H9 (cell line): ENCODE data around the gene GPC3. TPM values are rescaled to one million over a fixed set of nuclear protein-coding genes. Genes with fewer than 3 reads are reported as not detected.
A peak's percentile ranks its signal among the peaks of the same experiment; 100 is the strongest.

Source experiments
- DNase-seq: peaks from one replicate; pipeline ENCODE4 v3.0.0-alpha.2; 2017
- H2AFZ ChIP-seq: one replicate; pipeline ENCODE4 v1.6.1; 2013; ENCODE audit warnings: mild to moderate bottlenecking, low read length, control low read depth, moderate library complexity
- H2AK5ac ChIP-seq: 2 replicates; pipeline ENCODE4 v1.6.1; 2013; ENCODE audit warnings: low read length, control low read depth, mixed read lengths; ENCODE audit not compliant: insufficient read length
- H2BK120ac ChIP-seq: one replicate; pipeline ENCODE4 v1.6.1; 2013; ENCODE audit warnings: low read depth, mild to moderate bottlenecking, low read length, control low read depth, inconsistent platforms; ENCODE audit not compliant: poor library complexity, severe bottlenecking
- H2BK12ac ChIP-seq: 2 replicates; pipeline ENCODE4 v1.6.1; 2013; ENCODE audit warnings: low read length, control low read depth, mixed read lengths, low read depth; ENCODE audit not compliant: insufficient read length
- H2BK15ac ChIP-seq: 2 replicates; pipeline ENCODE4 v1.6.1; 2013; ENCODE audit warnings: low read depth, low read length, control low read depth
- H2BK20ac ChIP-seq: one replicate; pipeline ENCODE4 v1.6.1; 2013; ENCODE audit warnings: low read depth, mild to moderate bottlenecking, low read length, control low read depth, inconsistent platforms; ENCODE audit not compliant: poor library complexity, severe bottlenecking
- H2BK5ac ChIP-seq: 2 replicates; pipeline ENCODE4 v1.6.1; 2013; ENCODE audit warnings: low read length, control low read depth, mixed read lengths; ENCODE audit not compliant: insufficient read length
- H3K14ac ChIP-seq: 2 replicates; pipeline ENCODE4 v1.6.1; 2013; ENCODE audit warnings: low read length, control low read depth; ENCODE audit not compliant: insufficient read depth
- H3K18ac ChIP-seq: 2 replicates; pipeline ENCODE4 v1.6.1; 2013; ENCODE audit warnings: low read depth, mild to moderate bottlenecking, mixed read lengths, low read length, control low read depth; ENCODE audit not compliant: insufficient read length
- H3K23ac ChIP-seq: 2 replicates; pipeline ENCODE4 v1.6.1; 2013; ENCODE audit warnings: low read length, control low read depth, mixed read lengths, low read depth; ENCODE audit not compliant: insufficient read length
- H3K23me2 ChIP-seq: 2 replicates; pipeline ENCODE4 v1.6.1; 2013; ENCODE audit warnings: low read depth, mild to moderate bottlenecking, mixed read lengths, low read length, control low read depth; ENCODE audit not compliant: insufficient read length, poor library complexity, severe bottlenecking
- H3K27ac ChIP-seq: 2 replicates; pipeline ENCODE4 v1.5.1; 2013; ENCODE audit warnings: low read length, control low read depth, mixed read lengths, low read depth; ENCODE audit not compliant: insufficient read length
- H3K27me3 ChIP-seq: 2 replicates; pipeline ENCODE4 v1.6.1; 2013; ENCODE audit warnings: low read length, control low read depth, inconsistent platforms; ENCODE audit not compliant: insufficient read depth
- H3K4ac ChIP-seq: 2 replicates; pipeline ENCODE4 v1.6.1; 2013; ENCODE audit warnings: low read depth, mild to moderate bottlenecking, control low read depth, inconsistent platforms, low read length, moderate library complexity
- H3K4me1 ChIP-seq: 2 replicates; pipeline ENCODE4 v1.6.1; 2013; ENCODE audit warnings: low read length, control low read depth, inconsistent platforms; ENCODE audit not compliant: insufficient read depth
- H3K4me2 ChIP-seq: 2 replicates; pipeline ENCODE4 v1.6.1; 2013; ENCODE audit warnings: low read length, control low read depth, mixed read lengths; ENCODE audit not compliant: insufficient read length, insufficient read depth
- H3K56ac ChIP-seq: 2 replicates; pipeline ENCODE4 v1.6.1; 2013; ENCODE audit warnings: low read depth, mild to moderate bottlenecking, mixed read lengths, low read length, control low read depth; ENCODE audit not compliant: insufficient read length
- H3K79me1 ChIP-seq: 2 replicates; pipeline ENCODE4 v1.6.1; 2013; ENCODE audit warnings: low read depth, mild to moderate bottlenecking, moderate library complexity, low read length, control low read depth, inconsistent platforms; ENCODE audit not compliant: insufficient read depth, poor library complexity, severe bottlenecking
- H3K79me2 ChIP-seq: 2 replicates; pipeline ENCODE4 v1.6.1; 2013; ENCODE audit warnings: low read length, control low read depth, inconsistent platforms; ENCODE audit not compliant: insufficient read depth
- H3K9ac ChIP-seq: 2 replicates; pipeline ENCODE4 v1.6.1; 2013; ENCODE audit warnings: low read length, control low read depth, mixed read lengths; ENCODE audit not compliant: insufficient read length; ENCODE audit errors: extremely low read depth
- H3K9me3 ChIP-seq: one replicate; pipeline ENCODE4 v1.6.1; 2013; ENCODE audit warnings: low read depth, low read length, inconsistent platforms; ENCODE audit not compliant: control insufficient read depth
- H3T11ph ChIP-seq: one replicate; pipeline ENCODE4 v1.6.1; 2013; ENCODE audit warnings: mild to moderate bottlenecking, low read length, control low read depth, inconsistent platforms
- H4K20me1 ChIP-seq: one replicate; pipeline ENCODE4 v1.6.1; 2013; ENCODE audit not compliant: control insufficient read depth, insufficient read length, insufficient read depth
- H4K5ac ChIP-seq: 2 replicates; pipeline ENCODE4 v1.6.1; 2013; ENCODE audit warnings: low read depth, mild to moderate bottlenecking, mixed read lengths, low read length, control low read depth; ENCODE audit not compliant: insufficient read length
- H4K8ac ChIP-seq: replicated peaks from 2 replicates; pipeline ENCODE4 v1.6.1; 2013; ENCODE audit warnings: low read length, control low read depth, mixed read lengths, low read depth; ENCODE audit not compliant: insufficient read length
- H4K91ac ChIP-seq: 2 replicates; pipeline ENCODE4 v1.6.1; 2013; ENCODE audit warnings: low read depth, mild to moderate bottlenecking, moderate library complexity, mixed read lengths, low read length, control low read depth; ENCODE audit not compliant: insufficient read length
- H3K27ac Mint-ChIP-seq, 3 experiments: 2 replicates in 2 of 3; 3 replicates in 1 of 3; pipeline ENCODE4 v1.8.0; 2020 to 2021; ENCODE audit warnings: mixed read lengths in 3 of 3, mild to moderate bottlenecking in 1 of 3, moderate library complexity in 1 of 3
- H3K27me3 Mint-ChIP-seq: 2 replicates; pipeline ENCODE4 v1.8.0; 2021; ENCODE audit warnings: low read depth, mild to moderate bottlenecking, moderate library complexity, mixed read lengths
- H3K36me3 Mint-ChIP-seq, 3 experiments: 2 replicates in 2 of 3; 3 replicates in 1 of 3; pipeline ENCODE4 v1.8.0; 2020 to 2021; ENCODE audit warnings: low read depth in 3 of 3, mixed read lengths in 3 of 3; ENCODE audit not compliant: insufficient read depth in 1 of 3
- H3K4me1 Mint-ChIP-seq, 2 experiments: 2 replicates each; pipeline ENCODE4 v1.8.0; 2020; ENCODE audit warnings: mixed read lengths in 2 of 2
- H3K4me3 Mint-ChIP-seq, 2 experiments: 2 replicates in 1 of 2; 3 replicates in 1 of 2; pipeline ENCODE4 v1.8.0; 2020 to 2021; ENCODE audit warnings: mild to moderate bottlenecking in 2 of 2, mixed read lengths in 2 of 2, moderate library complexity in 1 of 2
- H3K9me3 Mint-ChIP-seq, 2 experiments: 2 replicates in 1 of 2; 3 replicates in 1 of 2; pipeline ENCODE4 v1.8.0; 2020; ENCODE audit warnings: mild to moderate bottlenecking in 2 of 2, mixed read lengths in 2 of 2, moderate library complexity in 1 of 2
- CTCF ChIP-seq: fragments of 200-600 bp; sonication (generic); conservative IDR thresholded peaks from 3 replicates; pipeline ENCODE4 v1.8.0; 2021; ENCODE audit warnings: antibody characterized with exemption, mild to moderate bottlenecking
- WGBS: extraction: QIAGEN DNeasy Blood & Tissue Kit; methylation state at CpG from one replicate; pipeline ENCODE4 v1.1.7; 2013; ENCODE audit warnings: missing lambda C conversion rate, low lambda C conversion rate, mixed read lengths; ENCODE audit not compliant: insufficient read length; ENCODE audit errors: extremely low coverage; 5-methylcytosine and 5-hydroxymethylcytosine counted together
- total RNA-seq: library from RNA; stranded (reverse); gene quantifications from 2 replicates; pipeline ENCODE4 v1.2.1, GENCODE V29; 2021

GPC3 gene
- total RNA-seq, 1 experiment from 2014 or later = 108 TPM

- Mint-ChIP-seq H3K9me3 (no peaks in the 10 kb centered on the region), H3K4me1 (peaks cover 64% of the 10 kb centered on the region in 2 experiments), H3K27ac (peak overlapping the region in 2 of 3 experiments; percentile 59 to 99; a peak in 2 of 7 replicates), H3K27me3 (no peaks in the 10 kb centered on the region), H3K36me3 (no peaks in the 10 kb centered on the region; a peak in 1 of 7 replicates), H3K4me3 (no peak overlapping the region)
- H2BK20ac ChIP-seq = no peak overlapping the region
- WGBS = no CpG with 5 or more reads among the region's 4 CpGs
- H3K79me1 ChIP-seq = no peaks in the 10 kb centered on the region
- H3K79me2 ChIP-seq = no peaks in the 10 kb centered on the region
- H3T11ph ChIP-seq = no peak overlapping the region
- no peak overlapping the region for H2BK12ac ChIP-seq
- H3K4ac ChIP-seq = no peak overlapping the region
- H3K4me2 ChIP-seq = no peak overlapping the region
- H4K8ac ChIP-seq = no peak overlapping the region
- H2BK15ac ChIP-seq = peak overlapping the region; percentile 60
- no peak overlapping the region for H3K23ac ChIP-seq
- no peak overlapping the region for H4K5ac ChIP-seq
- TF ChIP-seq CTCF = no peak
- H3K9ac ChIP-seq = no peak overlapping the region
- no peaks in the 10 kb centered on the region for H4K20me1 ChIP-seq
- H4K91ac ChIP-seq = no peak overlapping the region
- H3K27ac ChIP-seq = no peak overlapping the region
- H3K14ac ChIP-seq = no peak overlapping the region
- no peaks in the 10 kb centered on the region for H3K27me3 ChIP-seq
- no peak overlapping the region for H3K56ac ChIP-seq
- no peak overlapping the region for H2BK5ac ChIP-seq
- H2AFZ ChIP-seq = no peak overlapping the region
- peak overlapping the region; percentile 49 for H3K18ac ChIP-seq
- H3K9me3 ChIP-seq = no peaks in the 10 kb centered on the region
- peak overlapping the region; percentile 37 for H2AK5ac ChIP-seq
- no peak overlapping the region for H2BK120ac ChIP-seq
- H3K23me2 ChIP-seq = no peaks in the 10 kb centered on the region
- DNase-seq = no peak
- peaks cover 9% of the 10 kb centered on the region; the same call in 1 of the 2 replicates for H3K4me1 ChIP-seq
Measured at GRCh38 chrX:133638285-133638684, 347.1 kb downstream of the GPC3 start.
